Adrenal gland (tissue), 12 donors: ENCODE results near the gene COPB1. TPM values are rescaled to one million over a fixed set of nuclear protein-coding genes. Genes with fewer than 3 reads are reported as not detected.

Experiments
- DNase-seq, 7 donors: peaks; one replicate each; pipeline ENCODE4 v3.0.0-alpha.2; 2019 to 2020
- H3K27ac ChIP-seq, 5 donors: fragments of 200-600 bp; sonication (generic) in 4 of 5; 1 replicate in 3 of 5; 2 replicates in 2 of 5; pipeline versions ENCODE4 v1.5.1 to v1.8.0; 2016 to 2020; ENCODE audit warnings: mild to moderate bottlenecking in 1 of 5
- H3K27me3 ChIP-seq: fragments of 200-600 bp; 2 replicates; pipeline ENCODE4 v1.8.0; 2021
- H3K36me3 ChIP-seq, 2 donors: fragments of 200-600 bp; replicated peaks in 1 of 2; 1 replicate in 1 of 2; 2 replicates in 1 of 2; pipeline versions ENCODE4 v1.5.1 to v1.8.0; 2018 to 2022
- H3K4me1 ChIP-seq, 2 donors: fragments of 200-600 bp; replicated peaks in 1 of 2; 1 replicate in 1 of 2; 2 replicates in 1 of 2; pipeline versions ENCODE4 v1.5.1 to v1.8.0; 2018 to 2021
- H3K4me3 ChIP-seq, 4 donors: fragments of 200-600 bp; sonication (generic) in 3 of 4; one replicate each; pipeline ENCODE4 v1.5.1; 2016 to 2018
- H3K9me3 ChIP-seq, 3 donors: fragments of 200-600 bp; sonication (generic) in 1 of 3; replicated peaks in 1 of 3; 1 replicate in 2 of 3; 2 replicates in 1 of 3; pipeline versions ENCODE4 v1.5.1 to v1.8.0; 2016 to 2021
- CTCF ChIP-seq, 6 experiments: fragments of 450-650 bp in 4 of 6; fragments of 200-600 bp in 2 of 6; sonication (generic) in 1 of 6; IDR thresholded peaks; 1 replicate in 5 of 6; 2 replicates in 1 of 6; pipeline versions ENCODE4 v1.5.1 to v1.8.0; 2016 to 2021; ENCODE audit warnings: antibody characterized with exemption in 6 of 6, mild to moderate bottlenecking in 2 of 6, moderate library complexity in 1 of 6
- POLR2A ChIP-seq, 2 donors: fragments of 450-650 bp; IDR thresholded peaks; one replicate each; pipeline ENCODE4 v1.6.1; 2017; ENCODE audit warnings: antibody characterized with exemption in 2 of 2, mild to moderate bottlenecking in 2 of 2, moderate library complexity in 1 of 2
- whole genome bisulfite sequencing, 4 donors: extraction: QIAGEN DNeasy Blood & Tissue Kit in 2 of 4; methylation state at CpG; one replicate each; pipeline versions ENCODE4 v1.1.5 to v1.1.7; 2013 to 2017; 5-methylcytosine and 5-hydroxymethylcytosine counted together
- intact Hi-C, 2 donors: fragments of 100-400 bp; cut with DNase I; formaldehyde crosslinking; loops; one replicate each; pipeline versions ENCODE4 v1.14.1 to v1.15.0; 2022 to 2023
- polyA plus RNA-seq, 3 donors: library from polyadenylated mRNA; stranded (reverse); fragments of 200-250 nt in 2 of 3; fragments of 350-450 nt in 1 of 3; fragmentation: Illumina TruSeq in 1 of 3; extraction: RNeasy Lipid Tissue Mini Kit (QIAGEN cat#74804) in 1 of 3; gene quantifications; one replicate each; pipeline ENCODE4 v1.2.3, GENCODE V29; 2013 to 2014
- total RNA-seq, 9 donors: library from RNA; depleted of rRNA in 4 of 9; stranded (reverse); fragments of >200 nt in 4 of 9; fragments of 120-200 nt in 1 of 9; fragmentation: NEBNext Ultra II Directional in 1 of 9; extraction: Animal tissue kit (Norgen Biotek cat#: 25700) in 1 of 9; gene quantifications; one replicate each; pipeline versions ENCODE4 v1.1.0 to v1.2.4, GENCODE V29; 2013 to 2023
- donor health status: healthy with polysubstance abuse.
- donor health status: Bipolar disorder and iron deficiency.
- donor health status: DM: yes; HTN: yes; CAD: no.
- donor health status: DM: no; HTN: no; CAD: no.
- donor health status: DM: no; HTN: no; CAD: no.
- donor health status: DM: yes; HTN: yes; CAD: no.

COPB1 gene
- total and polyA plus RNA-seq, 12 donors = 45.2 to 175 (median 87.4) TPM

- intact Hi-C loops = loop anchor here (5.0 to 10.0 kb wide), 2 partner anchors 150 to 157 kb away; no protein-coding TSS in a partner anchor
- H3K27ac ChIP-seq = no peak overlapping the region
- DNase-seq = no peak
- no peaks in the 10 kb centered on the region for H3K27me3 ChIP-seq
- 90 to 97% (median 93%) methylated on average over 1 of the region's 1 CpG for WGBS, 4 donors
- peaks cover 0 to 2% of the 10 kb centered on the region in 2 donors for H3K36me3 ChIP-seq
- H3K9me3 ChIP-seq = no peaks in the 10 kb centered on the region
- H3K4me1 ChIP-seq = no peaks in the 10 kb centered on the region
- no peak overlapping the region for H3K4me3 ChIP-seq
- no peak for TF ChIP-seq CTCF (IDR thresholded peaks at IDR 0.05)
- no peak for TF ChIP-seq POLR2A (IDR thresholded peaks at IDR 0.05)
Observed at GRCh38 chr11:14451825-14452224, 47.8 kb downstream of the COPB1 start.

GRCh38 chr11:14449302-14449714 lies 50.3 kb downstream of the COPB1 start:
- no peak overlapping the region for H3K27ac ChIP-seq
- no peaks in the 10 kb centered on the region for H3K4me1 ChIP-seq
- TF ChIP-seq CTCF (IDR thresholded peaks at IDR 0.05) = no peak
- no peak for TF ChIP-seq POLR2A (IDR thresholded peaks at IDR 0.05)
- no peaks in the 10 kb centered on the region for H3K9me3 ChIP-seq
- intact Hi-C loops = no loop called here
- no peaks in the 10 kb centered on the region for H3K36me3 ChIP-seq
- WGBS, 4 donors = 22 to 73% (median 58%) methylated on average over 1 of the region's 1 CpG
- no peak for DNase-seq
- H3K4me3 ChIP-seq = no peak overlapping the region
- no peaks in the 10 kb centered on the region for H3K27me3 ChIP-seq

GRCh38 chr11:14448240-14448639 lies 51.4 kb downstream of the COPB1 start:
- H3K27ac ChIP-seq = no peak overlapping the region
- no peaks in the 10 kb centered on the region for H3K27me3 ChIP-seq
- no peak overlapping the region for H3K4me3 ChIP-seq
- DNase-seq = no peak
- no peak for TF ChIP-seq POLR2A (IDR thresholded peaks at IDR 0.05)
- intact Hi-C loops = no loop called here
- H3K36me3 ChIP-seq = no peaks in the 10 kb centered on the region
- no peaks in the 10 kb centered on the region for H3K9me3 ChIP-seq
- 62 to 96% (median 75%) methylated on average over 1 of the region's 1 CpG for WGBS, 4 donors
- no peaks in the 10 kb centered on the region for H3K4me1 ChIP-seq

GRCh38 chr11:14446701-14447169 lies 52.9 kb downstream of the COPB1 start:
- intact Hi-C loops = no loop called here
- no peaks in the 10 kb centered on the region for H3K9me3 ChIP-seq

More at GRCh38 chr11:14446701-14447169, 52.9 kb downstream of the COPB1 start:
- no peaks in the 10 kb centered on the region for H3K36me3 ChIP-seq
- DNase-seq = no peak
- no peaks in the 10 kb centered on the region for H3K27me3 ChIP-seq
- TF ChIP-seq POLR2A (IDR thresholded peaks at IDR 0.05) = no peak
- TF ChIP-seq CTCF (IDR thresholded peaks at IDR 0.05) = no peak
- no peak overlapping the region for H3K27ac ChIP-seq
- H3K4me3 ChIP-seq = no peak overlapping the region
- H3K4me1 ChIP-seq = no peaks in the 10 kb centered on the region
